SIG-M5 (cell line): ENCODE measurements around the gene ACTN3.
"Not testable (repeated sequence)": the region's sequence is repeated elsewhere in the genome, so short reads cannot be mapped to it uniquely, and the experiment has no call there.

Experiments used
- DNase-seq: peaks from one replicate; lab custom pipeline; 2025; lab: John Stamatoyannopoulos, UW

Gene ACTN3

DNA sequence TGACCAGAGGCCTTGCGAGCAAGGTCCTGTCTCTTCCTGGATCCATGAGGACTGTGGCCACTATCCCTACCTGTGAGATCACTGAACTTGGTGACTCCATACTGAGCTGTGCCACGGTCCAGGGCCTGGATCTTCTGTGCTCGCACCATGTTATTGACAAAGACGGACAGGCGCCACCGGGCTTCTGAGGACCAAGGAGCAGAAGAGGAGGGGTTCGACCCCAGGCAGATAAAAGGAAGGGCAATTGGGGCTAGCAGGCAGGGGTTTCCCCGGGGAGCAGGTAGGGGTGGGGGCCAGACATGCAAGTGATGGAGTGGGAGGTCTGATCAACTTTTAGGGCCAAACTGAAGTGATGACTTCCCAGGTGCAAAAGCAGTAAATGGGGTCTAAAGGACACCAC lies 19.5 kb downstream of the ACTN3 start:
- DNase-seq, result no peak

DNA sequence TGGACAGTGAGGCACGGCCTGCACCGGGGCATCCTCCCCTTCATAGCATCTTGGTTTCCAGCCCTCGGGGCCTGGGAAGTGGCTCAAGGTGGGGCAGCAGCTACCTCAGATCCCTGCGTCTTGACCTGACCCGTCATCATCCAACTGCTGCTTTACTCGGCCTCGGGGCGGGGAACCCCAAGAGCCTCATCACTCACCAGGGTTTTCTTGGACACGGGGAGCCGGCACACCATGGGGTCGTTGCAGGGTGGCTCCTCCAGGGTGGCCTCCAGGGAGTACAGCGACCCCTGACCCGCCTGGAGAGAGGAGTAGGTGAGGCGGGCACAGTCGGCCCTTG lies 21.1 kb downstream of the ACTN3 start:
- DNase-seq, result no peak

DNA sequence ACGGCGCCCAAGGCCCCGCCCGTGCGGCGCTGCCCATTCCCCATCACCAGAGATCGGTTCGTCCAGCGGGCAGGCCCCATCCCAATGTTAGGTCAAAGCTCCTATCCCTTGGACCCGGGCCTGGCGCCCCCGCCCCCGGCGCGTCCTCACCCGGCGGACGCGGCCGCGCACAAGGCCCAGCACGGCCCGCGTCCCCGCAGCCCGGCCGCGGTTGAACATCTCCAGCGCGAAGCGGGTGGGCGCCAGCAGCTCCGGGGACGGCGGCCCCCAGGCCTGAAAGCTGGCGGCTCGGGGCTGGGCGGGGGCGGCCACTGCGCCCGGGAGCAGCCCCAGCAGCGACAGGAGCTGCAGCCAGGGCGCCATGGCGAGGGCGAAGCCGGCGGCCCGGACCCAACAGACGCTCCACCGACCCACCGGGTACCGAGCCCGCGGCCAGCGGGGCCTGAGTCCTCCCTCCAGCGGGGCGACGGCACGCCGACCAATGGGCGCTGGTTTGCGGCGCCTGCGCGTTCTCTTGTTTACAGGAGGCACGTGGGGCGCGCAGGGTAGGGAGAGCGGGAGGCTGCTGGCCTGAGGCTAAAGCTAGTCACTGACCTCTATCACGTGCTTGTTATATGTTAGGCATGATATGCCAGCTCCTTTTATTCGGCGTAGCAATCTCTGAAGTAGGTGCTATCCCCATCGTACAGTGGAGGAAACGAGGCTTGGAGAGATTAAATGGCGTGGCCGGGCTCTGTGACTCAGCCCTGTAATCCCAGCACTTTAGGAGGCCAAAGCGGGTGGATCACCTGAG lies 21.6 kb downstream of the ACTN3 start, which contains the start of gene CTSF:
Gene CTSF, minus strand, starts transcription at position 483 of the 793 bp plus-strand sequence. Its CDS starts 120 bp downstream, at position 363.
- no peak for DNase-seq

DNA sequence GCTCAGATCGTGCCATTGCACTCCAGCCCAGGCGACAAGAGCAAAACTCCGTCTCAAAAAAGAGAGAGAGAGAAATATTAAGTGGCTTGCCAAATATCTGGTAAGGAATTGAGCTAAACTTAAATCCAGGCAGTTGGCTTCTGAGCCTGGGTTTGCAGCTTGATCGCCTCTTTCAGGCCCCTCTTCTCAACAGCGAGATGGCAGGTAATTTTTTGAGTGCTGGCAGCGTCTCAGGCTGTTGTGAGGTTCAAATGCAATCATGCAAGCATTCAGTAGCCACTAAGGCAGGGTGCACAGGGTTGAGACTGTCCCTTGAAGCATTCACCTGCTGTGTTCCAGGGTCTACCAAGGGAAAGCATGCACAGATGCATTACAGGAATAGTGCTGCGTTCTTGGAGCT lies 22.4 kb downstream of the ACTN3 start:
- DNase-seq, result no peak

DNA sequence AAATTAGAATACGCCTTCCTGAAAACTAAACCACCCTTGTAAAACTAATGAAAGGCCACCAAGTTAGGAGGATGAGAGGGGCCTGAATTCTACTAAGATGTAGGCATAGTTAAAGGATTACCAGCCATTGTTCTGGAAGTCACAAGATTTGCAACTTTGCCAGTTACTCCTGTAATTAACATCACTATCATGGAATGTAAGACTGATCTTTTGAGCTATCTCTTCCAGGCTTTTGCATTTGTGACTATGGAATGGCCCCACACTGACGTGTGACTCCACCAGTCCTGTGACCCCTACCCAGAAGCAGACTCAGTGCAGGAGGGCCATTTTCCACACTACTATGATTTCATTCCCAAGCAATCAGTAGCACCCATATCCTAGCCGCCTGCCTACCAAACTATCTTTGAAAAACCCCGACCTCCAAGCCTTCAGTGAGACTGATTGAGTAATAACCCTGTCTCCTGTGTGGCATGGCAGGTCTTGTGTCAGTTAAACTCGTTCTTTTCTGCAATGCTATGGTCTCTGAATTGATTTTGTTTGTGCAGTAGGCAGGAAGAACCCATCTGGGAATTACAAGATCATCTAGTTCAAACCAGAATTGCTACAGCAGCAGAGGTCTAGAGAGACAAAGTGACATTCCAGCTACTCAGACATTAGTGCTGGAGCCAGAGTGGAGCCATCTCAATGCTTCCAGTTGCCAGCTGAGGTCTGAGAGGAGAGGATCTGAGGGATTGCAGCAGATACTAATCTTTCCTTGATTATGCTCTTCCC lies 23.6 kb downstream of the ACTN3 start:
- DNase-seq, result no peak

DNA sequence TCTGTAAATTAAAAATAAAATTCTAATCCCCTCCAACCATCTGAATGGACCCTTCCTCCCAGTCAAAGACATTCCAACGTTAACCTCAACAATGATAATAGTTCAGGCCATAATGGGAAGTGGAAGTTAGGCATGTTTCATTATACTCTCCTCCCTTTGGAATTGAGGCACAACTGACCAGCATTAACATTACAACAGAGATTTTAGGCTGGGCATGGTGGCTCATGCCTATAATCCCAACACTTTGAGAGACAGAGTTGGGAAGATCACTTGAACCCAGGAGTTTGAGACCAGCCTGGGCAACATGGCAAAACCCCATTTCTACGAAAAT lies 24.1 kb downstream of the ACTN3 start:
- no peak for DNase-seq

DNA sequence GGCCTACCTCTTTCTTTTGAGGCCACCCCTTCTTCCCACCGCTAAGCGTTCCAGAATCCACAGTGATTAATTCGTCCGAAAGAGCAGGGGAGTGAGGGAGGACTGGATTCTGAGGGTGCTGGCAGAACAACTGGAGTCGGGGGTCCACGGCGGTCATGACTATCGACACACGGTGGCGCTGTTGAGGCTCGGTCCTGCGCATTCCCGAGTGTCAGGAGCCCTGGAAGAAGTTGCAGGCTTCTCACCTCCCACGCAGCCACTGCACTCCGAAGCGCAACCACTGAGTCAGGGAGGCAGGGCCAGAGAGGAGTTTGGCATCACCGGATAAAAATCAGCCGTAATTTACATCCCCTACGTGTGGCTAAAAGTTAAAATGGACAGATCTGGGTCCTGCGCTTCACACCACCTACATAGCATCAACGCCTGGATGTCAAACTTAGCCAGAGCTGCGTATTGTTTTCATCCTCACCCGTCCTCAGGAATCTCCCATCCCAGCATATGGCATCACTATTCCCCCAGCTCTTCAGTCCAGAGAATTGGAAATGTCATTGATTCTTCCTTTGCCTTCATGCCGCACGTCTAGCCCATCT lies 32.4 kb downstream of the ACTN3 start:
- DNase-seq, result no peak

DNA sequence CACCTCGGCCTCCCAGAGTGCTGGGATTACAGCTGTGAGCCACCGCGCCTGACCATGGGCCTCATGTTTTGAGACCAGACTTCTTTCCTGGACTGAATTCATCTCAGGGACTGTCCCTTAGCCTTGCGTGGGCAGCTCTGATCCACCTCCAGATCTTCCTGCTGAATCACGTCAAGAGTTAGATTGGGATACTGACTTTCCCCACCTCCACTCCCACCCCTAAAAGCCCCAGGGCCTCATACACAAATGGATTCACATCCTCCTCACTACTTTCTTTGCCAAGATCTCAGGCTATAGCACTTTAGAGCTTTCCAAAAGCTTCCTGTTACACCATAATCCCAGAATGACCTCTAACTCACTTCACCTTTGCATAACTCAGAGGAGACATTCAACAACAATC lies 34.1 kb downstream of the ACTN3 start:
- no peak for DNase-seq

DNA sequence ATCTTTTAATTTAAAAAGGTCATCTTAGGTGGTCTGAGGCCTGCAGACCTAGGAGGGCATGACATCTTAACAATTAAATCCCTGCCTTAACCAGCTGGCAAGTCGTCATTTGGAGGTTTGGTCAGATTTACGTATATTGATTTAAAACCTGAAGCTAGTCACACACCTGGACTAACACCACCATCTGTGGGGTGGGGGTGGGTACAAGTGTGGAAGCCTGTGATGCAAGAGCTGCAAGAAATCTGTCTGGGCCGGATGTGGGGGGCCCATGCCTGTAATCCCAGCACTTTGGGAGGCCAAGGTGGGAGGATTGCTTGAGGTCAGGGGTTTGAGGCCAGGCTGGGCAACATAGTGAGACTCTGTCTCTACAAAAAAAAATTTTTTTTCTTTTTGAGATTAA lies 34.6 kb downstream of the ACTN3 start:
- DNase-seq, result no peak

DNA sequence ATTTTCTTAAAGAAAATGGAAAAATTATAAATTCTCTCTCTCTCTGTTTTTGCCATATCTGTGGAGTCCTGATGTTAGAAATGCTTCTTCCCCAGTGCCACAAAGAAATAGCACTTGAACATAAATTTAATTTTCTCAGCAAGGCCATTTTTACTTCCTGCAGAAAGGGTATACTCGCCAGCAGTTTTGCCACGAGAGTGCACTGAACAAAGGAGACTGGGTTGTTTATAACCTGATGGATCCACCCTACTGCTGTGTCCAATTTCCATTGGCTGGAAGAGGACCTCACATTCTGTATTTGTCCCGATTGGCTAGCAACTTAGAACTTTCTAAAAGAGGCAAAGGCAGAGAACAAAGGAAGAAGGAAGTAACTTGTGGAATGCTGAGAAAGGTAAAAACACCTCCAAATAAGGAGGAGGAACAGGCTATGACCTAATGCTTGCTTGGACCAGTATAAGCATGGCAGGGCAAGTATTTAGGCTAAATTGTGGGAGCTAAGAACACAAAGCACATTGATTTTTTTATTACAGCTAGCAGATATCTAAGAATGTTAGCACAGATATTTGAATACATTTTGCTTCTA lies 36.0 kb downstream of the ACTN3 start:
- DNase-seq, result not testable (repeated sequence)

DNA sequence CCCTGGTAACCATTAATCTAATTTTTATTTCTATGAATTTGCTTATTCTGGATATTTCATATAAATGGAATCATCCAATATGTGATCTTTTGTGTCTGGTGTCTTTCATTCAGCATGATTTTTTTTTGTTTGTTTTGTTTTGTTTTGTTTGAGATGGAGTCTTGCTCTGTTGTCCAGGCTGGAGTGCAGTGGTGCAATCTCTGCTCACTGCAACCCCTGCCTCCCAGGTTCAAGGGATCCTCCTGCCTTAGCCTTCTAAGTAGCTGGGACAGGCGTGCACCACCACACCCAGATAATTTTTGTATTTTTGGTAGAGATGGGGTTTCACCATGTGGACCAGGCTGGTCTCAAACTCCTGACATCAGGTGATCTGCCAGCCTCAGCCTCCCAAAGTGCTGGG lies 38.7 kb downstream of the ACTN3 start:
- not testable (repeated sequence) for DNase-seq

DNA sequence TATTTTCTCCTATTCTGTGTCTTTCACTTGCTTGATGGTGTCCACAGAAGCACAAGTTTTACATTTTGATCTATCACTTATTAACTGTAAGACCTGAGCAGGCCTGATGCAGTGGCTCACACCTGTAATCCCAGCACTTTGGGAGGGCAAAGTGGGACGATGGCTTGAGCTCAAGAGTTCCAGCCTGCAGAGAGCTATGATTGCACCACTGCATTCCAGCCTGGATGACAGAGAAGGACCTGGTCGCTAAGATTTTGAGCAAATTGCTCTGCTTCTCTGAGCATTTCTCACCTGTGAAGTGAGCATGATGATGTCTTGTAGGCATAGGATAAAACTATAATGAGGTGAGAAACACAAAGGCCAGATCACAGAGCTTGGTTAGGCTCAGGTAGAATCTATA lies 39.4 kb downstream of the ACTN3 start:
- DNase-seq, result no peak

DNA sequence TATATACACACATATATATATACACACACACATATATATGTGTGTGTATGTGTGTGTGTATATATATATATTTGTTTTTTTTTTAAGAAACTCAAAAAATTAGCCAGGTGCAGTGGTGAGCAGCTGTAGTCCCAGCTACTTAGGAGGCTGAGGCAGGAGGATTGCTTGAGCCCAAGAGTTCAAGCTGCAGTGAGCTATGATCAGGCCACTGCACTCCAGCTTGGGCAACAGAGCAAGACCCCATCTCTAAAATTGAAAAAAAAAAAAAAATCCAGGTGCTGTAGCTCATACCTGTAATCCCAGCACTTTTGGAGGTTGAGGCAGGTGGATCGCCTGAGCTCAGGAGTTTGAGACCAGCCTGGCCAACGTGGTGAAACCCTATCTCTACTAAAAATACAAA lies 42.6 kb downstream of the ACTN3 start:
- not testable (repeated sequence) for DNase-seq

DNA sequence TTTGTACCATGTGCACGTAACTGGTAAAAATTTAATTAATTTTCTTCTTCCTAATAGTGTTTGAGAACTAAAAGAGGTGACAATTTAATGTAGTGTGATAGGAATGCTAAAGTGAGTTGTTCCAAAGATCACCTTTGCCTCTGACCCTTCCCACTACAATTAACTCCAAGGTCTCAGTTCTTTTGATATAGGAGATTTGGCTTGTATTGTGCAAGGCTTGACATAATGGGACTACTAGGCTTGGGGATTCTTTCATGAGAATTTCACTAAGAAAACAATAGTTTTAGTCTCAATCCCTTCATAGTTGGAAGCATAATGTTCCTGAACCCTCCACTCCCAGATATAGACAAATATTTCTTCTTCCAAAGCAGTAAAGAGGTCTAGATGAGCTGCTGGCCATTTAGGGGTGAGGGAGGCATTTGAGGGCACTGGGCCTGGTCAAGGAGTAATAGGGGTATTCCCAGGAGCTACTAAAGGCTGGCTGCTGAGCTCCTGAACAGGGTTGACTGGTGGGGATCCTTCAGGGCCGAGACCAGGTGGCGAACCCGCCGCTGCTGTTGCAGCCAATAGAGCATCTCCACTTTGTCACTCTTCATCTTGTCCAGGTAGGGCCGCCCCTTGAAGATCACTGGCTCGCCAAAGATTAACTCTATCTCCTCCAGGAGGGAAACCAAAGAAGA lies 43.4 kb downstream of the ACTN3 start:
- no peak for DNase-seq

DNA sequence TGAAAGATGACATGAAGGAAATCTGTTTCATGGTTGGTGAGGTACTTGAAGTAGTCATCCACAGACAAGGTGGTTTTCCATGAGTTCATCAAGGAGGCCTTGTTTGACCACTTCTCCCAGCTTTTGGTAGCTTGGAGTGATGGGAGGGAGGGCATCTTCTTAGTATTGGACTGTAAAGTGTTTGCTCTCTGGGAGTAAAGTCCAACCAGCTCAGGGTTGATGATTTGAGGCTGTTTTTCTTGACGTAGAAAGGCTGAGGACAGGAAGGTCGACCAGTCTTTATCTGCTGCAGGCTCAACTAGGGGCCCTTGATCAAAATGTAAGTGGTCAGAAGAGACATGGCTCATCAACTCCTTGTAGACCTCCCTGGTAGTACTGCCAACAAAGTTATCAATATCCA lies 44.5 kb downstream of the ACTN3 start:
- no peak for DNase-seq

DNA sequence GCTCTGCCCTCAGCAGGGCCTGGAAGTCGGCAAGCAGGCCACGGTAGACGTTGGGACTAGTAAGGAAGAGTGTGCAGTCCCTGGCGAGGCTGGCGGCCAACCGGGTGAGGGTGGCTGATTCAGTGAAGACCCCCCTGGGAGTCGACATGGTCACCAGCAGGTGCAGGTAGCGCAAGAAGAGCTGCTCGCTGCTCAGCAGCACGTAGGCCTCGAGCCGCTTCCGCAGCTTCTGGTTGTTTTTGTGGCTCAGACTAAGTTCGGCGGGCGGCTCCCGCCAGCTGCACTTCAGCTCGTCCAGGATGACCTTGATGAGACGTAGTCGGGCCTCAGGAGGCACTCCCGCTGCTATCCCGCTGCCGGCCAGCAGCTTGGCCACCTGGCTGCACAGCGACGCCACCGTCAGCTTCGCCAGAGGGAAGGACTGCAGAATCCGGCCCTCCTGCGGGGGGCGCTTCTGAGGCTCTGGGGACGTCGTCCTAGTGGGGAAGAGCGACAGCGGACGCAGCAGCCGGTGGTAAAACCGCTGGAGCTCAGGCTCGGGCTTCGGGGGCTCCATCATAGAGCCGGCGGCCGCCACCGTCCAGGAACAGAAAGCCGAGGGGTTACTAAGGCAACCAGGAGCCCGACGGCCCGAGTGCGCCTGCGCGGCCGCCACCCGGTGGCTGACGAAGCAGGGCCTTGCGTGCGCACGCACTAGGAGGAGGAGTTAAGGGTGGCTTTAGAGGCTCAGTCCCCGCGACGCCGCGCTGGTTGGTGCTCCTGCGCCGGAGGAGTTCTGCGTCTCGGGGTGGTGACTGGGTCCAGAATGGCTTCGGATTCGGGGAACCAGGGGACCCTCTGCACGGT lies 46.0 kb downstream of the ACTN3 start, which contains the start of the genes CCDC87 and CCS:
Gene CCDC87, minus strand, starts transcription at position 607 of the 846 bp plus-strand sequence. Its CDS starts 48 bp downstream, at position 559.
Gene CCS, plus strand, starts transcription at position 729 of the 846 bp plus-strand sequence. Its CDS starts 77 bp downstream, at position 806.
- peak; percentile 3 for DNase-seq

DNA sequence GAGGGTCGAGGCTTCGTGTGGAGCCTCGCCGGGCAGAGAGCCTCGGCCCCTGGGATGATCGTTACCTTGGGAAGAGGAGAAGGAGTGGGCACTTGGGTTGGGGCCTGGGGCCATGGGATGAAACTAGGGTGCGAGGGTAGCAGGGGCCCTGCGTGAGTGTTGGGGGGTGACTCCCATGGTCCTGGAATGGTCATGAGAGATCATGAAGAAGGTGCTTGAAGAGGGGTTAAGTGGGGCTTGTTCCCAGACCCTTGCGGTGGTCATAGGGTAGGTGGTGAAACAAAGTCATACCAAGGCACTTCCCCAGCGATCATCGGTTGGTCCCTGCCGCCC lies 46.6 kb downstream of the ACTN3 start:
- no peak for DNase-seq

DNA sequence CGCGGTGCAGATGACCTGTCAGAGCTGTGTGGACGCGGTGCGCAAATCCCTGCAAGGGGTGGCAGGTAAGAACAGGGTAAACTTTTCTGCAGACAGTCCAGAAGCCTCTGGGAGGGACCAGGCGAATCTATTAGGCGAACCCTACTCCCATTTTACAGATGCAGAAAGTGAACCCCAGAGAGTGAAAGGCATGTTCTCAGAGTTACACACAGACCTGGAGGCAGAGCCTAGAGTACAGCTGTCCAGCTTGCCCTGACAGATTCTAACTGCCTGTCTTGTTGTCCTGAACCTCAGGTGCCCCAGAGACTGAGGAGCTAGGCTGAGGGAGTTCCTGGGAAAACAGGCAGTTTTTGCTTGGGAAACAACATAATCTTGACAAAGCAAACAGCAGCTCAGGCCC lies 46.9 kb downstream of the ACTN3 start:
- DNase-seq, result no peak

DNA sequence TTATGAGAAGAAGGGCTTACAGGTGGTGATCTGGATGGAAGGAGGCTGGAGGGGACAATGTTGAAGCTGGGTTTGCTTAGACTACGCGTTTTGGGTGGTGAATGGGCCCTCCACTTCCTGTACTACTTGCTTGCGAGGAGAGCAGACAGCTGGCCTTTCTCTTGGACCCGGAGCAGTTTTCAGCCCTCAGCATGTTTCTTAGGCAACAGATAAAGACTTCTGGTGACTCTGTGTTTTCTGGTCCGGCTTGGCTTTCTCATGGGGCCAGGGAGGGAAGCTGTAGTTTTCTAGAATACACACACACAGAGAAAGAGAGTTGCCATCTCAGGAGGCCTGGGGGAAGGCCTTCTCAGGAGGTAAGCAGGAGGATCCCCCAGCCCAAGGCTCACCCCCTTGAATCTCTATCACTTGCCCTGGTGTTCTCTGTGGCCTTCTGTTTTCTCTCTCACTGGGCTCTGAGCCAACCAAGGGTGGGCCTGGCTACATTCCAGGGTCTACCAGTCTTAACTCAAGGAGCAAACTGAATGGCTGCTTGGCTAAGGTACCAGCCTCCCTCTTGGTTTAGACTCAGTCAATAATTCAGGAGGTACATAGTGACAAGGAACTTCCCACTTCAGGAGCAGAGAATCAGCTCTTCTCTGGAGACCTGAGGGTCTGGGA lies 48.7 kb downstream of the ACTN3 start:
- peak; percentile 44 for DNase-seq

DNA sequence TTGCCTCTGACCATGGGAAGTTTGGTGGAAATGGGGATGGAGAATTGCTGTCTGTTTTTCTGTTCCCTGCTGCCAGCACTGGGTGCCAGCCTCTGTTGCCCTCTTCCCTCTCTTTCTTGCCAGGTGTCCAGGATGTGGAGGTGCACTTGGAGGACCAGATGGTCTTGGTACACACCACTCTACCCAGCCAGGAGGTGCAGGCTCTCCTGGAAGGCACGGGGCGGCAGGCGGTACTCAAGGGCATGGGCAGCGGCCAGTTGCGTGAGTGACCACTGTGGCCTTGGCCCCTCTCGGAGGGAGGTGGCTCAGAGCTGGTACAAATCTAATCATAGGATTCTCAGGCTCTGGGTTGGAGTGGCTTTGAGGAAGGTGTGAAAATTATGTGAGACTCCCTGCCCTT lies 52.3 kb downstream of the ACTN3 start:
- DNase-seq, result no peak

DNA sequence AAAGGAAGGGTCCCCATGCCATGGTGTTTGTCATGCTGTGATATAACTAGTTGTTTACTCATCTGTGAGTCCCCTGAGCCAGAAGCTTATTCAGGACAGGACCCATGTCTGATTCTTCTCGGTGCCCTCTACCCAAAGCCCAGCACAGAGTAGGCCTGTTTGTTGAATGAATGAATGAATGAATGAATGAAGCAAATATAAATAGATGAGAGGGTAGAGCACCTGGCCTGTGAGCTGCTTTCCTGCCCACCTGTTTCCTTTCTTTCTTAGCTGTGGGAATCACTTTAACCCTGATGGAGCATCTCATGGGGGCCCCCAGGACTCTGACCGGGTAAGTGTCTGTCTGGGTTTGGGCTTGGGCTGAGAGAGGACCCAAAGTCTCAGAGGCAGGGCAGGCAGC lies 53.5 kb downstream of the ACTN3 start:
- DNase-seq, result peak; percentile 0
